Measurements from ENCODE around the gene MOK.

MOK gene

GRCh38 chr14:102196902-102197230 lies 108.1 kb downstream of the MOK start:
- H3K4me3 ChIP-seq (ENCODE audit: low read depth, low read length) = no peak overlapping the region
- WGBS (ENCODE audit: extremely low coverage, insufficient coverage, insufficient read length) = no CpG with 5 or more reads among the region's 4 CpGs
- H3K4me1 ChIP-seq (ENCODE audit: control insufficient read depth in 1 of 2, insufficient read depth in 2 of 2, low read length in 2 of 2) = peaks cover 2 to 5% of the 10 kb centered on the region in 2 experiments
- no peak overlapping the region for H2BK5ac ChIP-seq (ENCODE audit: low read depth, low read length, poor library complexity)
- H3K36me3 ChIP-seq (ENCODE audit: control insufficient read depth in 1 of 2, insufficient read depth in 2 of 2, low read length in 2 of 2) = peaks cover 21 to 26% of the 10 kb centered on the region in 2 experiments
- no peak overlapping the region for H3K27ac ChIP-seq (ENCODE audit: low read depth, low read length)
- H3K4me2 ChIP-seq (ENCODE audit: low read length) = no peak overlapping the region
- no peak for DNase-seq
- no peak overlapping the region for H4K91ac ChIP-seq (ENCODE audit: low read depth, low read length)
- H2AFZ ChIP-seq (ENCODE audit: insufficient read depth, low read length, poor library complexity) = no peak overlapping the region
- H2AK5ac ChIP-seq (ENCODE audit: low read length) = no peak overlapping the region
- no peak overlapping the region for H2BK120ac ChIP-seq (ENCODE audit: insufficient read depth, low read length, poor library complexity)
- H4K8ac ChIP-seq (ENCODE audit: low read depth, low read length) = no peak overlapping the region
- no peak overlapping the region for H3K9ac ChIP-seq (ENCODE audit: low read length)
- peaks cover 4% of the 10 kb centered on the region for H3K9me3 ChIP-seq (ENCODE audit: insufficient read depth, low read depth, low read length)
- H3K23ac ChIP-seq (ENCODE audit: low read length) = no peak overlapping the region
- peaks cover 2% of the 10 kb centered on the region for H3K79me1 ChIP-seq (ENCODE audit: low read length)
- no peak overlapping the region for H3K4ac ChIP-seq (ENCODE audit: low read depth, low read length)
- H2BK12ac ChIP-seq (ENCODE audit: low read length) = no peak overlapping the region
- no peak overlapping the region for H3K14ac ChIP-seq (ENCODE audit: low read length)
- no peaks in the 10 kb centered on the region for H3K79me2 ChIP-seq (ENCODE audit: control insufficient read depth, insufficient read depth, low read length, poor library complexity)
- no peaks in the 10 kb centered on the region for H3K27me3 ChIP-seq (ENCODE audit: insufficient read depth, low read length)
- no peak overlapping the region for H4K12ac ChIP-seq (ENCODE audit: low read depth, low read length)
- no peak overlapping the region for H3K18ac ChIP-seq (ENCODE audit: low read length)

- no peak for DNase-seq
- Histone ChIP-seq H3K79me1 (ENCODE audit: low read length) (peaks cover 2% of the 10 kb centered on the region), H3K27ac (ENCODE audit: low read depth, low read length) (no peak overlapping the region), H2AK5ac (ENCODE audit: low read length) (no peak overlapping the region), H3K27me3 (ENCODE audit: insufficient read depth, low read length) (no peaks in the 10 kb centered on the region), H3K79me2 (ENCODE audit: control insufficient read depth, insufficient read depth, low read length, poor library complexity) (no peaks in the 10 kb centered on the region), H3K23ac (ENCODE audit: low read length) (no peak overlapping the region), H3K18ac (ENCODE audit: low read length) (peak overlapping the region; percentile 44), H3K9me3 (ENCODE audit: insufficient read depth, low read depth, low read length) (peaks cover 4% of the 10 kb centered on the region), H3K14ac (ENCODE audit: low read length) (no peak overlapping the region), H3K36me3 (ENCODE audit: control insufficient read depth in 1 of 2, insufficient read depth in 2 of 2, low read length in 2 of 2) (peaks cover 20 to 26% of the 10 kb centered on the region in 2 experiments), H4K91ac (ENCODE audit: low read depth, low read length) (no peak overlapping the region), H4K8ac (ENCODE audit: low read depth, low read length) (no peak overlapping the region), H3K4me2 (ENCODE audit: low read length) (no peak overlapping the region), H2BK12ac (ENCODE audit: low read length) (no peak overlapping the region), H3K9ac (ENCODE audit: low read length) (no peak overlapping the region), H3K4me1 (ENCODE audit: control insufficient read depth in 1 of 2, insufficient read depth in 2 of 2, low read length in 2 of 2) (peaks cover 4 to 5% of the 10 kb centered on the region in 2 experiments), H3K4me3 (ENCODE audit: low read depth, low read length) (no peak overlapping the region), H2BK5ac (ENCODE audit: low read depth, low read length, poor library complexity) (no peak overlapping the region), H3K4ac (ENCODE audit: low read depth, low read length) (peak overlapping the region; percentile 37), H4K12ac (ENCODE audit: low read depth, low read length) (peak overlapping the region; percentile 36), H2BK120ac (ENCODE audit: insufficient read depth, low read length, poor library complexity) (no peak overlapping the region), H2AFZ (ENCODE audit: insufficient read depth, low read length, poor library complexity) (no peak overlapping the region)
- no CpG with 5 or more reads among the region's 6 CpGs for WGBS (ENCODE audit: extremely low coverage, insufficient coverage, insufficient read length)
Measured at GRCh38 chr14:102196039-102196901, 108.7 kb downstream of the MOK start.

- Histone ChIP-seq H2BK5ac (ENCODE audit: low read depth, low read length, poor library complexity) (no peak overlapping the region), H3K36me3 (ENCODE audit: control insufficient read depth in 1 of 2, insufficient read depth in 2 of 2, low read length in 2 of 2) (peaks cover 17 to 23% of the 10 kb centered on the region in 2 experiments), H3K9ac (ENCODE audit: low read length) (no peak overlapping the region), H3K14ac (ENCODE audit: low read length) (no peak overlapping the region), H4K12ac (ENCODE audit: low read depth, low read length) (no peak overlapping the region), H3K79me2 (ENCODE audit: control insufficient read depth, insufficient read depth, low read length, poor library complexity) (no peaks in the 10 kb centered on the region), H2BK120ac (ENCODE audit: insufficient read depth, low read length, poor library complexity) (no peak overlapping the region), H3K27me3 (ENCODE audit: insufficient read depth, low read length) (no peaks in the 10 kb centered on the region), H3K4me1 (ENCODE audit: control insufficient read depth in 1 of 2, insufficient read depth in 2 of 2, low read length in 2 of 2) (peaks cover 8 to 10% of the 10 kb centered on the region in 2 experiments), H2BK12ac (ENCODE audit: low read length) (no peak overlapping the region), H3K23ac (ENCODE audit: low read length) (no peak overlapping the region), H3K79me1 (ENCODE audit: low read length) (peaks cover 3% of the 10 kb centered on the region), H3K4ac (ENCODE audit: low read depth, low read length) (no peak overlapping the region), H3K18ac (ENCODE audit: low read length) (no peak overlapping the region), H2AFZ (ENCODE audit: insufficient read depth, low read length, poor library complexity) (no peak overlapping the region), H4K91ac (ENCODE audit: low read depth, low read length) (no peak overlapping the region), H3K9me3 (ENCODE audit: insufficient read depth, low read depth, low read length) (peaks cover 1% of the 10 kb centered on the region), H3K4me2 (ENCODE audit: low read length) (no peak overlapping the region), H4K8ac (ENCODE audit: low read depth, low read length) (no peak overlapping the region), H3K27ac (ENCODE audit: low read depth, low read length) (no peak overlapping the region), H3K4me3 (ENCODE audit: low read depth, low read length) (no peak overlapping the region), H2AK5ac (ENCODE audit: low read length) (no peak overlapping the region)
- DNase-seq = no peak
- no CpG with 5 or more reads among the region's 1 CpG for WGBS (ENCODE audit: extremely low coverage, insufficient coverage, insufficient read length)
Measured at GRCh38 chr14:102195446-102195845, 109.5 kb downstream of the MOK start.

GRCh38 chr14:102194856-102195255 lies 110.1 kb downstream of the MOK start:
- H3K18ac ChIP-seq (ENCODE audit: low read length) = no peak overlapping the region
- no peak overlapping the region for H3K23ac ChIP-seq (ENCODE audit: low read length)
- H3K79me2 ChIP-seq (ENCODE audit: control insufficient read depth, insufficient read depth, low read length, poor library complexity) = no peaks in the 10 kb centered on the region
- H3K9me3 ChIP-seq (ENCODE audit: insufficient read depth, low read depth, low read length) = peaks cover under 1% of the 10 kb centered on the region
- H4K12ac ChIP-seq (ENCODE audit: low read depth, low read length) = no peak overlapping the region
- no peak overlapping the region for H3K4me3 ChIP-seq (ENCODE audit: low read depth, low read length)
- H2AFZ ChIP-seq (ENCODE audit: insufficient read depth, low read length, poor library complexity) = no peak overlapping the region
- no peak overlapping the region for H3K4ac ChIP-seq (ENCODE audit: low read depth, low read length)
- H3K9ac ChIP-seq (ENCODE audit: low read length) = no peak overlapping the region
- no peak overlapping the region for H3K14ac ChIP-seq (ENCODE audit: low read length)
- H3K27me3 ChIP-seq (ENCODE audit: insufficient read depth, low read length) = no peaks in the 10 kb centered on the region
- H4K8ac ChIP-seq (ENCODE audit: low read depth, low read length) = no peak overlapping the region
- no peak overlapping the region for H3K4me2 ChIP-seq (ENCODE audit: low read length)
- peaks cover 10 to 14% of the 10 kb centered on the region in 2 experiments for H3K4me1 ChIP-seq (ENCODE audit: control insufficient read depth in 1 of 2, insufficient read depth in 2 of 2, low read length in 2 of 2)
- no peak overlapping the region for H2BK120ac ChIP-seq (ENCODE audit: insufficient read depth, low read length, poor library complexity)
- WGBS (ENCODE audit: extremely low coverage, insufficient coverage, insufficient read length) = no CpG with 5 or more reads among the region's 4 CpGs
- H4K91ac ChIP-seq (ENCODE audit: low read depth, low read length) = no peak overlapping the region
- H2BK5ac ChIP-seq (ENCODE audit: low read depth, low read length, poor library complexity) = no peak overlapping the region
- no peak overlapping the region for H2BK12ac ChIP-seq (ENCODE audit: low read length)
- H3K27ac ChIP-seq (ENCODE audit: low read depth, low read length) = no peak overlapping the region
- DNase-seq = no peak
- H3K79me1 ChIP-seq (ENCODE audit: low read length) = peaks cover 4% of the 10 kb centered on the region
- H3K36me3 ChIP-seq (ENCODE audit: control insufficient read depth in 1 of 2, insufficient read depth in 2 of 2, low read length in 2 of 2) = peaks cover 16 to 22% of the 10 kb centered on the region in 2 experiments
- H2AK5ac ChIP-seq (ENCODE audit: low read length) = no peak overlapping the region

All from trophoblast cell (in vitro differentiated cells and primary cell).